K562 (cell line): ENCODE data around the gene NEDD4L. TPM values are rescaled to one million over a fixed set of nuclear protein-coding genes. Genes with fewer than 3 reads are reported as not detected.

Source experiments
- ATAC-seq: fragments of 200-7000 bp; cut with Tn5 transposase; 3 replicates; pipeline ENCODE4 v1.9.1; 2020; ENCODE audit warnings: moderate library complexity
- BruUV-seq: library from RNA; stranded (reverse); fragments of 400-500 nt; replicated peaks from 2 replicates; lab custom pipeline; 2021; lab: Mats Ljungman, UMichigan
- CTCF ChIA-PET: fragments of 300-600 bp; formaldehyde crosslinking; extraction: SDS; loops from one replicate; lab custom pipeline; 2021; ENCODE audit warnings: low intra/inter-chr PET ratio; lab: Yijun Ruan, JAX
- POLR2A ChIA-PET: fragments of 300-600, 350-650 bp; sonication (Branson Sonifier 250); formaldehyde crosslinking; extraction: SDS; loops from one replicate; lab custom pipeline; 2021; ENCODE audit warnings: antibody characterized with exemption, inconsistent platforms; lab: Yijun Ruan, JAX
- DNase-seq, 4 experiments: peaks; one replicate each; pipeline versions ENCODE4 v3.0.0 to v3.0.0-alpha.2; 2011 to 2018; ENCODE audit warnings: low spot score in 3 of 4, mixed read lengths in 3 of 4; ENCODE audit errors: extremely low read depth in 1 of 4
- FAIRE-seq: peaks from 2 replicates; lab custom pipeline; 2011; peaks lifted over from hg19 to GRCh38; lab: Jason Lieb, UNC
- H2AFZ ChIP-seq: 2 replicates; pipeline ENCODE4 v1.6.0; 2011; ENCODE audit warnings: low read depth, low read length, control low read depth, inconsistent platforms
- H3K27ac ChIP-seq: fragments of 200-600 bp; 3 replicates; pipeline ENCODE4 v1.8.0; 2011; ENCODE audit warnings: low read depth, mild to moderate bottlenecking, control low read depth, inconsistent platforms, low read length, moderate library complexity, mixed read lengths; ENCODE audit errors: extremely low read depth
- H3K27me3 ChIP-seq, 2 experiments: fragments of 300-600 bp in 1 of 2; 2 replicates in 1 of 2; 3 replicates in 1 of 2; pipeline versions ENCODE4 v1.6.0 to v1.8.0; 2011; ENCODE audit warnings: inconsistent platforms in 2 of 2, low read length in 2 of 2, mild to moderate bottlenecking in 1 of 2, mixed read lengths in 1 of 2, moderate library complexity in 1 of 2; ENCODE audit not compliant: control insufficient read depth in 2 of 2, insufficient read depth in 2 of 2
- H3K36me3 ChIP-seq: fragments of 300-600 bp; 3 replicates; pipeline ENCODE4 v1.8.0; 2011; ENCODE audit warnings: mild to moderate bottlenecking, low read length, inconsistent platforms; ENCODE audit not compliant: control insufficient read depth, insufficient read depth
- H3K4me1 ChIP-seq, 2 experiments: fragments of 200-600 bp in 1 of 2; replicated peaks in 1 of 2; 2 replicates in 1 of 2; 3 replicates in 1 of 2; pipeline versions ENCODE4 v1.5.1 to v1.8.0; 2011; ENCODE audit warnings: inconsistent platforms in 2 of 2, low read length in 2 of 2, mild to moderate bottlenecking in 1 of 2, mixed read lengths in 1 of 2, moderate library complexity in 1 of 2; ENCODE audit not compliant: control insufficient read depth in 2 of 2, insufficient read depth in 2 of 2
- H3K4me2 ChIP-seq: 2 replicates; pipeline ENCODE4 v1.6.1; 2011; ENCODE audit warnings: low read length, control low read depth, inconsistent platforms, mixed read lengths; ENCODE audit not compliant: insufficient read depth
- H3K4me3 ChIP-seq: fragments of 200-600 bp; sonication (generic), shearing (Covaris generic); 2 replicates; pipeline ENCODE4 v1.5.1; 2016; ENCODE audit warnings: control low read depth, inconsistent platforms
- H3K79me2 ChIP-seq: fragments of 200-600 bp; 3 replicates; pipeline ENCODE4 v1.8.0; 2011; ENCODE audit warnings: low read length, inconsistent platforms; ENCODE audit not compliant: control insufficient read depth, insufficient read depth
- H3K9ac ChIP-seq, 2 experiments: 2 replicates each; pipeline versions ENCODE4 v1.6.0 to v1.6.1; 2011; ENCODE audit warnings: low read depth in 2 of 2, low read length in 2 of 2, control low read depth in 1 of 2, inconsistent platforms in 1 of 2, mild to moderate bottlenecking in 1 of 2, mixed read lengths in 1 of 2; ENCODE audit not compliant: insufficient read depth in 1 of 2
- H3K9me1 ChIP-seq: one replicate; pipeline ENCODE4 v1.6.0; 2011; ENCODE audit warnings: inconsistent platforms, mild to moderate bottlenecking, low read length, moderate library complexity; ENCODE audit not compliant: control insufficient read depth, insufficient read depth
- H3K9me3 ChIP-seq: replicated peaks from 2 replicates; pipeline ENCODE4 v1.5.1; 2011; ENCODE audit warnings: low read depth, low read length, inconsistent platforms; ENCODE audit not compliant: control insufficient read depth, insufficient read depth
- H4K20me1 ChIP-seq: replicated peaks from 2 replicates; pipeline ENCODE4 v1.6.1; 2011; ENCODE audit warnings: low read length, inconsistent platforms, mixed read lengths; ENCODE audit not compliant: control insufficient read depth, insufficient read depth
- ESRRB ChIP-seq: fragments of 250-450 bp; sonication (Bioruptor Pico); IDR thresholded peaks from 2 replicates; pipeline ENCODE4 v1.5.0; 2020; ENCODE audit warnings: mild to moderate bottlenecking, moderate library complexity, borderline replicate concordance
- GATA2 ChIP-seq: sonication (generic); formaldehyde crosslinking; IDR thresholded peaks from 2 replicates; pipeline ENCODE4 v1.4.0; 2020; ENCODE audit warnings: mild to moderate bottlenecking, missing genetic modification reagents
- HDAC2 ChIP-seq: fragments of 450-650 bp; IDR thresholded peaks from 2 replicates; pipeline ENCODE4 v1.6.1; 2016; ENCODE audit warnings: mild to moderate bottlenecking
- HDGF ChIP-seq: fragments of 450-650 bp; IDR thresholded peaks from 2 replicates; pipeline ENCODE4 v1.6.1; 2016
- HNRNPUL1 ChIP-seq: fragments of 200-400 bp; formaldehyde crosslinking; IDR thresholded peaks from 2 replicates; pipeline ENCODE4 v1.6.1; 2017; ENCODE audit warnings: low read length
- JUNB ChIP-seq: fragments of 450-650 bp; formaldehyde crosslinking; conservative IDR thresholded peaks from 2 replicates; pipeline ENCODE4 v1.4.0; 2020; ENCODE audit warnings: mild to moderate bottlenecking
- PHB ChIP-seq: fragments of 250-450 bp; sonication (Bioruptor Pico); IDR thresholded peaks from 2 replicates; pipeline ENCODE4 v1.5.0; 2021
- RCOR1 ChIP-seq, 2 experiments: IDR thresholded peaks; 2 replicates each; pipeline ENCODE4 v1.6.1; 2012; ENCODE audit warnings: low read depth in 2 of 2, low read length in 2 of 2, borderline replicate concordance in 1 of 2, improper control_type of control experiment in 1 of 2
- SAFB ChIP-seq: fragments of 200-400 bp; formaldehyde crosslinking; IDR thresholded peaks from 2 replicates; pipeline ENCODE4 v1.6.1; 2017; ENCODE audit warnings: low read depth, low read length, borderline replicate concordance
- SAFB2 ChIP-seq: fragments of 200-400 bp; formaldehyde crosslinking; IDR thresholded peaks from 2 replicates; pipeline ENCODE4 v1.6.1; 2018; ENCODE audit warnings: borderline replicate concordance, low read length, low read depth, moderate library complexity; ENCODE audit not compliant: severe bottlenecking
- SRSF7 ChIP-seq: fragments of 200-400 bp; formaldehyde crosslinking; optimal IDR thresholded peaks from 2 replicates; pipeline ENCODE3; 2017; ENCODE audit warnings: mild to moderate bottlenecking, low read depth, low read length
- TAL1 ChIP-seq: fragments of 450-650 bp; IDR thresholded peaks from 2 replicates; pipeline ENCODE4 v1.6.1; 2016; ENCODE audit warnings: mild to moderate bottlenecking
- ZFP91 ChIP-seq: sonication (generic); formaldehyde crosslinking; IDR thresholded peaks from 2 replicates; pipeline ENCODE4 v1.8.0; 2022; ENCODE audit warnings: mild to moderate bottlenecking, missing genetic modification reagents
- ZNF274 ChIP-seq: IDR thresholded peaks from 2 replicates; pipeline ENCODE4 v1.6.1; 2011; ENCODE audit warnings: low read depth, mild to moderate bottlenecking, low read length, moderate library complexity, borderline replicate concordance
- ZNF3 ChIP-seq: fragments of 250-450 bp; sonication (Bioruptor Pico); IDR thresholded peaks from 2 replicates; pipeline ENCODE4 v1.5.0; 2021; ENCODE audit warnings: mild to moderate bottlenecking, moderate library complexity
- ZNF584 ChIP-seq: fragments of 200-800 bp; sonication (Bioruptor generic); IDR thresholded peaks from 2 replicates; pipeline ENCODE4 v1.6.1; 2016; ENCODE audit warnings: low read depth, mild to moderate bottlenecking, missing genetic modification characterization, missing compliant biosample characterization
- ZNF644 ChIP-seq: fragments of 200-800 bp; sonication (Bioruptor generic); IDR thresholded peaks from 2 replicates; pipeline ENCODE4 v1.6.1; 2016; ENCODE audit warnings: low read depth, missing genetic modification characterization, missing compliant biosample characterization
- ZNF717 ChIP-seq: fragments of 250-450 bp; sonication (Bioruptor Pico); IDR thresholded peaks from 2 replicates; pipeline ENCODE4 v1.5.0; 2021
- ZSCAN29 ChIP-seq: fragments of 450-650 bp; IDR thresholded peaks from 2 replicates; pipeline ENCODE4 v1.6.1; 2017
- WGBS: fragments of 100-300 bp; shearing (Covaris generic); methylation state at CpG from one replicate; pipeline ENCODE4 v1.1.6; 2016; ENCODE audit warnings: low coverage, mixed read lengths; ENCODE audit not compliant: insufficient coverage; ENCODE audit errors: missing lambda C conversion rate; 5-methylcytosine and 5-hydroxymethylcytosine counted together
- in situ Hi-C: fragments of 300-500 bp; cut with MboI; formaldehyde crosslinking; loops from 4 replicates; pipeline ENCODE4 v1.15.0; 2018; ENCODE audit warnings: inconsistent platforms, mixed read lengths
- intact Hi-C: fragments of 100-400 bp; cut with micrococcal nuclease; formaldehyde crosslinking; loops from 2 replicates; pipeline ENCODE4 v1.14.2; 2022
- polyA plus RNA-seq, 8 experiments: library from polyadenylated mRNA; depleted of rRNA in 4 of 8; stranded (reverse) in 5 of 8; unstranded in 3 of 8; fragments of >200 nt; fragmentation: Nextera tagmentation in 2 of 8; fragmentation: Illumina TruSeq in 1 of 8; extraction: Ambion mirVana in 2 of 8; extraction: Trizol in 1 of 8; gene quantifications; 2 replicates each; pipeline versions ENCODE4 v1.2.1 to v1.2.3, GENCODE V29; 2011 to 2014; ENCODE audit warnings: inconsistent platforms in 1 of 8, missing spikeins in 1 of 8
- total RNA-seq, 7 experiments: library from RNA; depleted of rRNA in 6 of 7; stranded (reverse); fragments of >200 nt in 6 of 7; fragmentation: Illumina TruSeq in 2 of 7; extraction: Trizol in 2 of 7; gene quantifications; 2 replicates each; pipeline versions ENCODE4 v1.2.1 to v1.2.3, GENCODE V29; 2011 to 2021; ENCODE audit warnings: low replicate concordance in 1 of 7
- TF ChIP-seq, protein P1 (sequence below): fragments of 250-450 bp; sonication (Bioruptor Pico); IDR thresholded peaks from 2 replicates; pipeline ENCODE4 v1.4.0; 2020

Gene NEDD4L
- total and polyA plus RNA-seq, 9 of the 15 experiments (the other 6 are each of a cell fraction or from before 2014, with no cell fraction given): 8.1 to 33.4 (median 19.9) TPM

DNA sequence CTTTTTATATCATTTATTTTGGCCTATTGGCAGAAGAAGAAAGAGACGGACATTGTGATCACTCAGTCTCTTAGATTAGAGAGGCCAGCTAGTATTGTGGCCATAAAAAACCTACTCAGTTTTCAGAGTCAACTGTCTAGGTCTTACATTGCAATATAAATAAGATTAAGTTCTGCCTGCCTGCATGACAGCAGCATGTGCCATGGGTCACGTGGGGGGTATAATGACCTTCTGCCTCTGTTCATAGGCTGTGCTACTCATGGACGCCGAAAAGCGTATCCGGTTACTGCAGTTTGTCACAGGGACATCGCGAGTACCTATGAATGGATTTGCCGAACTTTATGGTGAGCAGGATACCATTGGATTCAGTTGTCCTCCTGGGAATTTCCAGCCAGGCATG is 346.4 kb downstream of the NEDD4L start (continued):
- TF ChIP-seq PHB (CRISPR knock-in tag) (no peak), GATA2 (CRISPR knock-in tag) (no peak), SRSF7 (no peak), ZSCAN29 (no peak), HNRNPUL1 (no peak), ZNF644 (tag) (no peak), SAFB (no peak), ZNF3 (no peak), ZFP91 (CRISPR knock-in tag) (no peak)
- TF ChIP-seq, all 486 proteins: peak for 0

DNA sequence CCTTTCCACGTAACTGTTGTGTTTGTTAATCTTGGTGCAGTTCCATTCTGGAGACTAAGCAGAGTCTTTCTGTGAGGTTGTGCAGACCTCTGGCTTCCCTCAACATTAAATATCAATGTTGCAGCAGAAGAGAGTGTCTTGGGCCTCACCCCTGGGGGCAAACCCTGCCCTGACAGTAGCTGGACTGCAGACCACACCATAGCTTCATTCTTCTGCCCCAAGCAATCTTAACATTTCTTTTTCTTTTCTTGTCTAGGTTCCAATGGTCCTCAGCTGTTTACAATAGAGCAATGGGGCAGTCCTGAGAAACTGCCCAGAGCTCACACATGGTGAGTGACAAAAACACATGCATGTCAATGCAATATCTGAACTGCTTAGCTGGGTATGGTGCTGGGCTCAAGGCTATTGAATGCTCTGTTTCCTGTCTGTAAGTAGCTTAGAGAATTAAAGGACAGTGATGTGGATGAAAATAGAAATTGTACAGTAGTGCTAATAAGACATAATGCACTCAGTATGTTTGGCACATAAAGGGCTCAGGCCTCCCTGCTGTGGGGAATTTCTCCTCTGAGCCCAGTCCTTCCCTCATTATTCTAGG is 347.3 kb downstream of the NEDD4L start:
- intact Hi-C loops (no loop called here), in situ Hi-C loops (no loop called here)
- DNase-seq (no peak), ATAC-seq (no peak), FAIRE-seq (no peak)
- peaks cover 28% of the 10 kb centered on the region; the same call in 2 of the 3 replicates for H3K36me3 ChIP-seq
- no peaks in the 10 kb centered on the region for H3K79me2 ChIP-seq
- no TSS peak for BruUV-seq
- H2AFZ ChIP-seq: no peak overlapping the region
- no peaks in the 10 kb centered on the region for H3K4me1 ChIP-seq
- H3K4me3 ChIP-seq: no peak overlapping the region
- CTCF ChIA-PET: no interaction called here
- no peaks in the 10 kb centered on the region for H3K27me3 ChIP-seq
- POLR2A ChIA-PET: interaction anchor here (1.0 kb wide), 1 partner anchor 18 kb away, joined by 4 read pairs; no protein-coding TSS in a partner anchor
- no peak overlapping the region for H3K27ac ChIP-seq
- no peaks in the 10 kb centered on the region for H3K9me3 ChIP-seq
- no peaks in the 10 kb centered on the region for H4K20me1 ChIP-seq
- H3K9me1 ChIP-seq: peaks cover 2% of the 10 kb centered on the region
- no peak overlapping the region for H3K9ac ChIP-seq
- 100% methylated on average over 1 of the region's 1 CpG for WGBS
- H3K4me2 ChIP-seq: no peak overlapping the region
- TF ChIP-seq TAL1 (no peak), ZNF274 (no peak), HDGF (no peak), ZNF717 (no peak), JUNB (CRISPR knock-in tag) (no peak), HDAC2 (no peak), ZFP91 (CRISPR knock-in tag) (no peak), RCOR1 (IDR thresholded peaks at IDR 0.05; ENCODE audit: borderline replicate concordance in 1 of 2, low read depth in 2 of 2, low read length in 2 of 2) (no peak), ZNF584 (no peak), ESRRB (CRISPR knock-in tag) (no peak), SAFB2 (no peak)
- TF ChIP-seq, protein P1, sequence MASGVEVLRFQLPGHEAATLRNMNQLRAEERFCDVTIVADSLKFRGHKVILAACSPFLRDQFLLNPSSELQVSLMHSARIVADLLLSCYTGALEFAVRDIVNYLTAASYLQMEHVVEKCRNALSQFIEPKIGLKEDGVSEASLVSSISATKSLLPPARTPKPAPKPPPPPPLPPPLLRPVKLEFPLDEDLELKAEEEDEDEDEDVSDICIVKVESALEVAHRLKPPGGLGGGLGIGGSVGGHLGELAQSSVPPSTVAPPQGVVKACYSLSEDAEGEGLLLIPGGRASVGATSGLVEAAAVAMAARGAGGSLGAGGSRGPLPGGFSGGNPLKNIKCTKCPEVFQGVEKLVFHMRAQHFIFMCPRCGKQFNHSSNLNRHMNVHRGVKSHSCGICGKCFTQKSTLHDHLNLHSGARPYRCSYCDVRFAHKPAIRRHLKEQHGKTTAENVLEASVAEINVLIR (CRISPR knock-in tag): no peak
